H1 (cell line): ENCODE measurements around the gene ZDHHC1. TPM values are rescaled to one million over a fixed set of nuclear protein-coding genes. Genes with fewer than 3 reads are reported as not detected.

Experiments used
- CTCF ChIA-PET: fragments of 300-600 bp; sonication (Branson Sonifier 250); formaldehyde crosslinking; loops from one replicate; lab custom pipeline; 2021; ENCODE audit not compliant: partially characterized antibody; lab: Charles Lee
- POLR2A ChIA-PET: fragments of 300-600 bp; sonication (Branson Sonifier 250); formaldehyde crosslinking; loops from one replicate; lab custom pipeline; 2021; ENCODE audit warnings: inconsistent platforms; ENCODE audit not compliant: partially characterized antibody; lab: Charles Lee
- DNase-seq, 2 experiments: peaks; one replicate each; pipeline versions ENCODE4 v3.0.0 to v3.0.0-alpha.2; 2010 to 2022; ENCODE audit warnings: low spot score in 2 of 2, low read depth in 1 of 2, mixed read lengths in 1 of 2
- FAIRE-seq: peaks from 2 replicates; lab custom pipeline; 2011; peaks lifted over from hg19 to GRCh38; lab: Jason Lieb, UNC
- H2AFZ ChIP-seq: 2 replicates; pipeline ENCODE4 v1.8.1; 2012; ENCODE audit warnings: low read length, inconsistent platforms
- H2AK5ac ChIP-seq: 2 replicates; pipeline ENCODE4 v1.6.1; 2013; ENCODE audit warnings: low read depth, low read length
- H2BK120ac ChIP-seq: replicated peaks from 2 replicates; pipeline ENCODE3; 2013; ENCODE audit warnings: low read depth, low read length, inconsistent platforms
- H2BK12ac ChIP-seq: 2 replicates; pipeline ENCODE4 v1.6.1; 2013; ENCODE audit warnings: low read depth, low read length
- H2BK15ac ChIP-seq: 2 replicates; pipeline ENCODE4 v1.6.1; 2013; ENCODE audit warnings: low read length
- H2BK20ac ChIP-seq: 2 replicates; pipeline ENCODE4 v1.6.1; 2013; ENCODE audit warnings: low read length
- H2BK5ac ChIP-seq: 2 replicates; pipeline ENCODE4 v1.6.1; 2013; ENCODE audit warnings: low read depth, low read length
- H3K14ac ChIP-seq: 2 replicates; pipeline ENCODE4 v1.6.1; 2013; ENCODE audit warnings: inconsistent platforms; ENCODE audit not compliant: insufficient read length
- H3K18ac ChIP-seq: 2 replicates; pipeline ENCODE4 v1.6.1; 2013; ENCODE audit warnings: low read length; ENCODE audit errors: extremely low read depth
- H3K23ac ChIP-seq: 2 replicates; pipeline ENCODE4 v1.6.1; 2013; ENCODE audit warnings: inconsistent platforms; ENCODE audit not compliant: insufficient read length
- H3K23me2 ChIP-seq: 2 replicates; pipeline ENCODE4 v1.6.1; 2013; ENCODE audit warnings: low read depth, low read length
- H3K27ac ChIP-seq: 2 replicates; pipeline ENCODE4 v1.6.1; 2011; ENCODE audit warnings: low read depth, low read length, inconsistent platforms
- H3K27me3 ChIP-seq, 4 experiments: replicated peaks in 1 of 4; 1 replicate in 1 of 4; 2 replicates in 3 of 4; pipeline versions ENCODE4 v1.6.1 to v1.8.1; 2011 to 2013; ENCODE audit warnings: low read length in 3 of 4, mild to moderate bottlenecking in 3 of 4, inconsistent platforms in 2 of 4, mixed read lengths in 2 of 4, moderate library complexity in 1 of 4; ENCODE audit not compliant: control insufficient read depth in 3 of 4, insufficient read depth in 3 of 4; ENCODE audit errors: extremely low read depth in 1 of 4
- H3K36me3 ChIP-seq, 4 experiments: 2 replicates each; pipeline versions ENCODE4 v1.6.1 to v1.8.1; 2011 to 2013; ENCODE audit warnings: mild to moderate bottlenecking in 4 of 4, low read length in 3 of 4, moderate library complexity in 2 of 4, control low read depth in 1 of 4, inconsistent platforms in 1 of 4; ENCODE audit not compliant: insufficient read depth in 4 of 4, control insufficient read depth in 2 of 4
- H3K4ac ChIP-seq: replicated peaks from 2 replicates; pipeline ENCODE3; 2013; ENCODE audit warnings: low read length, low read depth, mixed read lengths, inconsistent platforms; ENCODE audit not compliant: insufficient read length
- H3K4me1 ChIP-seq, 4 experiments: replicated peaks in 1 of 4; 1 replicate in 1 of 4; 2 replicates in 3 of 4; pipeline versions ENCODE4 v1.6.1 to v1.8.1; 2011 to 2013; ENCODE audit warnings: low read length in 3 of 4, inconsistent platforms in 2 of 4, mixed read lengths in 1 of 4; ENCODE audit not compliant: insufficient read depth in 4 of 4, control insufficient read depth in 3 of 4
- H3K4me2 ChIP-seq, 2 experiments: 2 replicates each; pipeline versions ENCODE4 v1.6.1 to v1.8.1; 2011 to 2013; ENCODE audit warnings: low read depth in 2 of 2, low read length in 2 of 2, control low read depth in 1 of 2, inconsistent platforms in 1 of 2, mild to moderate bottlenecking in 1 of 2; ENCODE audit not compliant: insufficient read depth in 1 of 2
- H3K4me3 ChIP-seq, 4 experiments: fragments of 200-600, 300-600 bp in 1 of 4; sonication (generic), shearing (Covaris generic), sonication (Bioruptor Twin) in 1 of 4; 2 replicates each; pipeline versions ENCODE4 v1.5.1 to v1.8.1; 2011 to 2016; ENCODE audit warnings: low read length in 4 of 4, low read depth in 3 of 4, control low read depth in 2 of 4, inconsistent platforms in 2 of 4, mild to moderate bottlenecking in 2 of 4, mixed read lengths in 1 of 4, moderate library complexity in 1 of 4; ENCODE audit not compliant: insufficient read depth in 2 of 4; ENCODE audit errors: extremely low read depth in 1 of 4
- H3K56ac ChIP-seq: replicated peaks from 2 replicates; pipeline ENCODE3; 2013; ENCODE audit warnings: low read depth, mild to moderate bottlenecking, mixed read lengths, low read length, inconsistent platforms; ENCODE audit not compliant: insufficient read length
- H3K79me1 ChIP-seq: 2 replicates; pipeline ENCODE4 v1.6.1; 2013; ENCODE audit warnings: low read depth, low read length, control low read depth
- H3K79me2 ChIP-seq, 2 experiments: 2 replicates each; pipeline versions ENCODE4 v1.6.1 to v1.8.1; 2012 to 2013; ENCODE audit warnings: low read length in 2 of 2, mild to moderate bottlenecking in 2 of 2, inconsistent platforms in 1 of 2; ENCODE audit not compliant: insufficient read depth in 2 of 2, control insufficient read depth in 1 of 2
- H3K9ac ChIP-seq, 4 experiments: replicated peaks in 1 of 4; 1 replicate in 1 of 4; 2 replicates in 3 of 4; pipeline versions ENCODE4 v1.6.1 to v1.8.1; 2011 to 2013; ENCODE audit warnings: low read depth in 3 of 4, low read length in 3 of 4, control low read depth in 2 of 4, mild to moderate bottlenecking in 2 of 4, moderate library complexity in 2 of 4, inconsistent platforms in 1 of 4; ENCODE audit errors: extremely low read depth in 1 of 4
- H3K9me3 ChIP-seq, 2 experiments: 2 replicates each; pipeline versions ENCODE4 v1.6.1 to v1.8.1; 2012 to 2013; ENCODE audit warnings: mild to moderate bottlenecking in 2 of 2, moderate library complexity in 2 of 2, control low read depth in 1 of 2, inconsistent platforms in 1 of 2, low read depth in 1 of 2, low read length in 1 of 2, mixed read lengths in 1 of 2; ENCODE audit not compliant: insufficient read depth in 2 of 2
- H4K20me1 ChIP-seq, 2 experiments: replicated peaks in 1 of 2; 2 replicates each; pipeline versions ENCODE3 to v1.8.1; 2011 to 2013; ENCODE audit warnings: inconsistent platforms in 2 of 2, low read length in 2 of 2, mild to moderate bottlenecking in 1 of 2; ENCODE audit not compliant: insufficient read depth in 2 of 2, control insufficient read depth in 1 of 2
- H4K5ac ChIP-seq: 2 replicates; pipeline ENCODE4 v1.6.1; 2013; ENCODE audit warnings: low read length, low read depth, mixed read lengths, inconsistent platforms; ENCODE audit not compliant: insufficient read length
- H4K8ac ChIP-seq: 2 replicates; pipeline ENCODE4 v1.8.0; 2013; ENCODE audit warnings: mild to moderate bottlenecking, moderate library complexity, low read length, inconsistent platforms; ENCODE audit not compliant: insufficient read depth; ENCODE audit errors: extremely low read depth
- H4K91ac ChIP-seq: replicated peaks from 2 replicates; pipeline ENCODE3; 2013; ENCODE audit warnings: low read length, mixed read lengths, inconsistent platforms; ENCODE audit not compliant: insufficient read length
- CBX8 ChIP-seq: fragments of 300-800, 300-1000 bp; sonication (generic); IDR thresholded peaks from 2 replicates; pipeline ENCODE4 v1.7.1; 2016; ENCODE audit warnings: low read depth, low read length, borderline replicate concordance
- CEBPB ChIP-seq: IDR thresholded peaks from 2 replicates; pipeline ENCODE4 v1.6.1; 2012; ENCODE audit warnings: low read depth, low read length
- KDM1A ChIP-seq: fragments of 200-600, 300-600 bp; sonication (generic); IDR thresholded peaks from 2 replicates; pipeline ENCODE4 v1.7.1; 2016; ENCODE audit warnings: mild to moderate bottlenecking, low read length, borderline replicate concordance
- NANOG ChIP-seq: IDR thresholded peaks from 2 replicates; pipeline ENCODE4 v1.6.1; 2011; ENCODE audit warnings: low read length, low read depth, mild to moderate bottlenecking, inconsistent platforms; ENCODE audit not compliant: insufficient read depth, poor library complexity, severe bottlenecking
- SRF ChIP-seq: IDR thresholded peaks from 2 replicates; pipeline ENCODE4 v1.6.1; 2011; ENCODE audit warnings: mild to moderate bottlenecking, low read depth, low read length, moderate library complexity
- TBP ChIP-seq: IDR thresholded peaks from 2 replicates; pipeline ENCODE4 v1.6.1; 2011; ENCODE audit warnings: low read depth, low read length, improper control_type of control experiment
- WGBS, 2 experiments: shearing (Covaris generic) in 1 of 2; methylation state at CpG; one replicate each; pipeline versions ENCODE4 v1.1.6 to v1.1.7; 2013 to 2015; ENCODE audit warnings: low lambda C conversion rate in 2 of 2, mixed read lengths in 2 of 2, inconsistent platforms in 1 of 2, low coverage in 1 of 2, missing lambda C conversion rate in 1 of 2; ENCODE audit not compliant: insufficient replicate concordance in 2 of 2, insufficient coverage in 1 of 2, insufficient read length in 1 of 2; ENCODE audit errors: extremely low coverage in 1 of 2, missing lambda C conversion rate in 1 of 2; 5-methylcytosine and 5-hydroxymethylcytosine counted together
- polyA plus RNA-seq, 7 experiments: library from polyadenylated mRNA; depleted of rRNA in 3 of 7; stranded (reverse) in 5 of 7; unstranded in 2 of 7; fragments of >200 nt in 5 of 7; fragments of 200-250 nt in 2 of 7; gene quantifications; 1 replicate in 5 of 7; 2 replicates in 1 of 7; 4 replicates in 1 of 7; pipeline versions ENCODE4 v1.2.1 to v1.2.3, GENCODE V29; 2011 to 2013; ENCODE audit warnings: missing spikeins in 2 of 7, mixed read lengths in 2 of 7
- total RNA-seq: library from RNA; stranded (reverse); fragmentation: NEBNext Ultra II Directional; extraction: Animal tissue kit (Norgen Biotek cat#: 25700); gene quantifications from 2 replicates; pipeline ENCODE4 v1.2.1, GENCODE V29; 2021
- TF ChIP-seq, protein P1 (sequence below): IDR thresholded peaks from 2 replicates; pipeline ENCODE4 v1.6.1; 2012; ENCODE audit warnings: inconsistent platforms

The ZDHHC1 gene
- total and polyA plus RNA-seq, 2 of the 8 experiments (the other 6 are each of a cell fraction or from before 2014, with no cell fraction given): 3.1 to 4.9 TPM

DNA sequence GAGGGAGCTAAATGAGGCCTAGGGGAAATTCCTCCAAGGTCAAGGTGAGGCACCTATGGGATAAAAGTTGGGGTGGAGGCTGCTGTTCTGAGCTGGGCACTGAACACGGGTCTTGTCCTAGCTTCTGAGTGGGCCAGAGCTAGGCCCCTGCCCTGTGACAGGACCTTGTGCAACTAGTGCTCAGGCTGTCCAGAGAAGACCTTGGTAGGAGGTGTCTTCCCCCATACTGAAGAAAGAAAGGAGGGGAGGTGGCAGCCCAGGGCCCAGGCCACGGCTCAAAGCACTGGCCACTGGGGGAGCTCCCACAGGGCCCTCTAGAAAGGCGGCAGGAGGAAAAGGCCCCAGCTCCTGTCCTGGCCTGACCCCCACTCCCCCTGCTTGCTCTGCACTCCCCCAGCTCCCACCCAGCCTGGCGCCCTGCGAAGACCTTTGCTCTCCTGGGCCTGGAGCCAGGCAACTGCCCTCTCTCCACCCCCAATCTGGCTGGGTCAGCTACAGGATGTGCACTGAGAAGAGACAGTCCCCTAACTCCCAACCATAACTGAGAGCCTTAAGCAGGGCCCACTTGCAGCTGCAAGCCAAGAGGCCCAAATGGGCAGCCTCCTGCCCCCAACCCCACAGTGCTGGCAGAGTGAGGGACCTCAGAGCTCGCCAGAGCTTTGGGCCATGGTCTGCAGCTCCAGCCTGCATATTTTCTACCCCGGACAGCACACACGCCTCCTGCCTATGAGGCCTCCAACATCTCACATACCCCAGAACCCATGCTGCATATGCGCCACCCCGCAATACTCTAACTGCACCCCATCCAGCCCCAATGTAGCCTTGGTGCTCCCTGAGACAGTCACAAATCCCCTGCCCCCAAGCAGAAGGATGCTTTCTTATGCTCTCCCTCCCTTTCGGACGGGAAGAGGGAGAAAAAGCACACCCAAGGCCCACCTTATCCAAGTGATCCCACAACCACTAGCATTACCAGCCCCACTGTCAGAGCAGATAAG is 29.9 kb upstream of the ZDHHC1 start:
- Histone ChIP-seq H4K5ac (no peak overlapping the region), H4K20me1 (peaks cover 2 to 6% of the 10 kb centered on the region in 2 experiments), H3K27ac (no peak overlapping the region), H3K4me3 (no peak overlapping the region), H4K91ac (no peak overlapping the region), H3K27me3 (no peaks in the 10 kb centered on the region), H3K4me1 (peaks cover 0 to 8% (median 4%) of the 10 kb centered on the region in 4 experiments; a peak in 5 of 7 replicates), H3K79me2 (no peaks in the 10 kb centered on the region), H4K8ac (no peak overlapping the region), H3K56ac (no peak overlapping the region), H3K36me3 (no peaks in the 10 kb centered on the region), H2BK12ac (no peak overlapping the region), H2BK15ac (no peak overlapping the region), H3K4ac (no peak overlapping the region), H2BK120ac (no peak overlapping the region), H3K4me2 (no peak overlapping the region), H3K14ac (no peak overlapping the region), H2AFZ (no peak overlapping the region), H3K23ac (no peak overlapping the region), H3K9ac (no peak overlapping the region), H3K9me3 (peaks cover 0 to 4% of the 10 kb centered on the region in 2 experiments; a peak in 1 of 4 replicates), H2BK5ac (no peak overlapping the region), H3K79me1 (no peaks in the 10 kb centered on the region; the same call in none of the 2 replicates), H3K18ac (no peak overlapping the region), H3K23me2 (no peaks in the 10 kb centered on the region), H2AK5ac (no peak overlapping the region), H2BK20ac (no peak overlapping the region)
- DNase-seq (no peak), FAIRE-seq (no peak)
- ChIA-PET CTCF (interaction anchor here (0.6 to 28.6 kb wide), 26 partner anchors 2 to 549 kb away, joined by 3 to 683 read pairs (median 4); partner anchors contain the start of genes FHOD1, HSD11B2 and ZDHHC1), POLR2A (interaction anchor here (0.9 to 8.5 kb wide), 8 partner anchors 9 to 177 kb away, joined by 3 to 67 read pairs (median 3); partner anchors contain the start of gene HSD11B2)
- TF ChIP-seq CBX8 (no peak), KDM1A (no peak), SRF (no peak), CEBPB (no peak), NANOG (no peak), TBP (no peak)
- TF ChIP-seq, protein P1, sequence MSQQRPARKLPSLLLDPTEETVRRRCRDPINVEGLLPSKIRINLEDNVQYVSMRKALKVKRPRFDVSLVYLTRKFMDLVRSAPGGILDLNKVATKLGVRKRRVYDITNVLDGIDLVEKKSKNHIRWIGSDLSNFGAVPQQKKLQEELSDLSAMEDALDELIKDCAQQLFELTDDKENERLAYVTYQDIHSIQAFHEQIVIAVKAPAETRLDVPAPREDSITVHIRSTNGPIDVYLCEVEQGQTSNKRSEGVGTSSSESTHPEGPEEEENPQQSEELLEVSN: no peak
- 96% methylated on average over 10 of the region's 12 CpGs; no CpG with 5 or more reads in 1 of the 2 experiments for WGBS, 2 experiments
